GM10847 (cell line): ENCODE data around the gene KRT81.

ENCODE experiments used
- POLR2A ChIP-seq: IDR thresholded peaks from 2 replicates; pipeline ENCODE4 v1.6.1; 2011; ENCODE audit not compliant: insufficient read length; ENCODE audit errors: extremely low read depth

The KRT81 gene

GRCh38 chr12:52291267-52291935, at the start of gene KRT81:
Gene KRT81 (minus strand): TSS chr12:52291534. CDS start chr12:52291465, 69 bp downstream.
- no peak for TF ChIP-seq POLR2A

GRCh38 chr12:52338241-52338960, 47.1 kb upstream of the KRT81 start:
- no peak for TF ChIP-seq POLR2A

- no peak for TF ChIP-seq POLR2A
Observed at GRCh38 chr12:52337054-52337453, 45.7 kb upstream of the KRT81 start.

- no peak for TF ChIP-seq POLR2A
Observed at GRCh38 chr12:52336641-52337040, 45.3 kb upstream of the KRT81 start.

- TF ChIP-seq POLR2A, result no peak
Observed at GRCh38 chr12:52335598-52336262, 44.4 kb upstream of the KRT81 start.

- TF ChIP-seq POLR2A, result no peak
Observed at GRCh38 chr12:52334185-52334584, 42.9 kb upstream of the KRT81 start.

- TF ChIP-seq POLR2A, result no peak
Observed at GRCh38 chr12:52333321-52333720, 42.0 kb upstream of the KRT81 start.

GRCh38 chr12:52332381-52332780, 41.0 kb upstream of the KRT81 start:
- TF ChIP-seq POLR2A, result no peak

GRCh38 chr12:52331833-52332232, 40.5 kb upstream of the KRT81 start:
- TF ChIP-seq POLR2A, result no peak

GRCh38 chr12:52331039-52331438, 39.7 kb upstream of the KRT81 start:
- no peak for TF ChIP-seq POLR2A

GRCh38 chr12:52327830-52328500, 36.6 kb upstream of the KRT81 start:
- TF ChIP-seq POLR2A, result no peak

- TF ChIP-seq POLR2A, result no peak
Observed at GRCh38 chr12:52327052-52327829, 35.9 kb upstream of the KRT81 start.

- TF ChIP-seq POLR2A, result no peak
Observed at GRCh38 chr12:52324153-52324444, 32.8 kb upstream of the KRT81 start.

- TF ChIP-seq POLR2A, result no peak
Observed at GRCh38 chr12:52323416-52324152, 32.2 kb upstream of the KRT81 start.
